Breast epithelium (tissue), 4 donors: Measurements from ENCODE around the gene IGF1R. TPM values are rescaled to one million over a fixed set of nuclear protein-coding genes. Genes with fewer than 3 reads are reported as not detected.

Source experiments
- DNase-seq, 2 donors: peaks; one replicate each; pipeline ENCODE4 v3.0.0-alpha.2; 2019; ENCODE audit warnings: low spot score in 2 of 2
- H3K27ac ChIP-seq, 2 donors: fragments of 200-600 bp; sonication (generic) in 1 of 2; one replicate each; pipeline ENCODE4 v1.5.1; 2016 to 2019; ENCODE audit warnings: mild to moderate bottlenecking in 1 of 2
- H3K27me3 ChIP-seq, 2 donors: fragments of 200-600 bp; sonication (generic) in 1 of 2; one replicate each; pipeline versions ENCODE4 v1.5.1 to v1.6.0; 2017 to 2019; ENCODE audit warnings: control low read depth in 1 of 2, mild to moderate bottlenecking in 1 of 2
- H3K36me3 ChIP-seq: fragments of 200-600 bp; one replicate; pipeline ENCODE4 v1.5.1; 2019
- H3K4me1 ChIP-seq, 2 donors: fragments of 200-600 bp; sonication (generic); one replicate each; pipeline ENCODE4 v1.5.1; 2016 to 2019; ENCODE audit warnings: control low read depth in 1 of 2
- H3K4me3 ChIP-seq, 3 donors: fragments of 200-600 bp; sonication (generic); 1 replicate in 2 of 3; 2 replicates in 1 of 3; pipeline ENCODE4 v1.5.1; 2016 to 2019; ENCODE audit warnings: mild to moderate bottlenecking in 3 of 3, moderate library complexity in 2 of 3
- H3K9me3 ChIP-seq, 2 donors: fragments of 200-600 bp; sonication (generic) in 1 of 2; one replicate each; pipeline ENCODE4 v1.5.1; 2016 to 2019; ENCODE audit warnings: control low read depth in 1 of 2
- CTCF ChIP-seq, 3 donors: fragments of 450-650 bp; IDR thresholded peaks; one replicate each; pipeline ENCODE4 v1.5.1; 2016 to 2017; ENCODE audit warnings: antibody characterized with exemption in 3 of 3, mild to moderate bottlenecking in 3 of 3, moderate library complexity in 3 of 3
- POLR2A ChIP-seq: fragments of 450-650 bp; IDR thresholded peaks from one replicate; pipeline ENCODE4 v1.6.1; 2016; ENCODE audit warnings: antibody characterized with exemption, mild to moderate bottlenecking, moderate library complexity
- POLR2AphosphoS5 ChIP-seq, 3 donors: sonication (generic); formaldehyde crosslinking; IDR thresholded peaks; one replicate each; pipeline ENCODE4 v1.6.1; 2017; ENCODE audit warnings: antibody characterized with exemption in 3 of 3
- intact Hi-C: fragments of 100-400 bp; cut with DNase I; formaldehyde crosslinking; loops from one replicate; pipeline ENCODE4 v1.15.1; 2023; ENCODE audit warnings: low total_unique reads
- total RNA-seq, 3 donors: library from RNA; depleted of rRNA; stranded (reverse); fragments of >200 nt; gene quantifications; one replicate each; pipeline ENCODE4 v1.1.0, GENCODE V29; 2016

IGF1R gene
- total RNA-seq, 3 donors from 2014 or later = 61.8 to 146 (median 103) TPM

- no peaks in the 10 kb centered on the region for H3K27me3 ChIP-seq
- H3K4me1 ChIP-seq = no peaks in the 10 kb centered on the region
- TF ChIP-seq POLR2A (no peak), CTCF (IDR thresholded peaks at IDR 0.05) (no peak)
- intact Hi-C loops = no loop called here
- no peaks in the 10 kb centered on the region for H3K9me3 ChIP-seq
- no peak for DNase-seq
- no peak overlapping the region for H3K27ac ChIP-seq
- no peak overlapping the region for H3K4me3 ChIP-seq
- no peaks in the 10 kb centered on the region for H3K36me3 ChIP-seq
Observed at GRCh38 chr15:98969126-98969735, 320.9 kb downstream of the IGF1R start.

- intact Hi-C loops = no loop called here
- Histone ChIP-seq H3K27ac (no peak overlapping the region), H3K27me3 (no peaks in the 10 kb centered on the region), H3K4me3 (no peak overlapping the region), H3K4me1 (no peaks in the 10 kb centered on the region), H3K36me3 (no peaks in the 10 kb centered on the region), H3K9me3 (no peaks in the 10 kb centered on the region)
- DNase-seq = no peak
- no peak for TF ChIP-seq CTCF (IDR thresholded peaks at IDR 0.05)
- no peak for TF ChIP-seq POLR2AphosphoS5 (IDR thresholded peaks at IDR 0.05)
- no peak for TF ChIP-seq POLR2A
Observed at GRCh38 chr15:98970799-98971198, 322.5 kb downstream of the IGF1R start.

GRCh38 chr15:98976500-98976899 lies 328.2 kb downstream of the IGF1R start:
- Histone ChIP-seq H3K4me1 (no peaks in the 10 kb centered on the region), H3K27ac (no peak overlapping the region), H3K36me3 (no peaks in the 10 kb centered on the region), H3K9me3 (no peaks in the 10 kb centered on the region), H3K4me3 (no peak overlapping the region), H3K27me3 (no peaks in the 10 kb centered on the region)
- intact Hi-C loops = no loop called here
- no peak for DNase-seq
- TF ChIP-seq POLR2A (no peak), POLR2AphosphoS5 (IDR thresholded peaks at IDR 0.05) (no peak), CTCF (IDR thresholded peaks at IDR 0.05) (no peak)

GRCh38 chr15:98977441-98977840 lies 329.1 kb downstream of the IGF1R start:
- H3K4me1 ChIP-seq = no peaks in the 10 kb centered on the region
- H3K9me3 ChIP-seq = no peaks in the 10 kb centered on the region
- H3K27ac ChIP-seq = no peak overlapping the region
- H3K27me3 ChIP-seq = no peaks in the 10 kb centered on the region
- H3K36me3 ChIP-seq = no peaks in the 10 kb centered on the region
- no peak for DNase-seq
- TF ChIP-seq POLR2A (no peak), CTCF (IDR thresholded peaks at IDR 0.05) (no peak), POLR2AphosphoS5 (IDR thresholded peaks at IDR 0.05) (no peak)
- no peak overlapping the region for H3K4me3 ChIP-seq
- intact Hi-C loops = no loop called here

GRCh38 chr15:98978153-98978552 lies 329.8 kb downstream of the IGF1R start:
- H3K4me3 ChIP-seq = no peak overlapping the region
- no peaks in the 10 kb centered on the region for H3K9me3 ChIP-seq
- intact Hi-C loops = no loop called here
- H3K36me3 ChIP-seq = no peaks in the 10 kb centered on the region
- H3K27ac ChIP-seq = no peak overlapping the region
- TF ChIP-seq POLR2A (no peak), CTCF (IDR thresholded peaks at IDR 0.05) (no peak), POLR2AphosphoS5 (IDR thresholded peaks at IDR 0.05) (no peak)
- H3K27me3 ChIP-seq = no peaks in the 10 kb centered on the region
- no peaks in the 10 kb centered on the region for H3K4me1 ChIP-seq
- DNase-seq = no peak
